Chondrocyte (in vitro differentiated cells): ENCODE measurements around the gene CCNL1. TPM values are rescaled to one million over a fixed set of nuclear protein-coding genes. Genes with fewer than 3 reads are reported as not detected.

Experiments used
- DNase-seq: peaks from one replicate; pipeline ENCODE4 v3.0.0; 2021; ENCODE audit warnings: mixed read lengths, low spot score
- H3K27ac Mint-ChIP-seq: one replicate; pipeline ENCODE4 v1.8.0; 2021; ENCODE audit warnings: mild to moderate bottlenecking, moderate library complexity, mixed read lengths; ENCODE audit not compliant: unreplicated experiment
- H3K27me3 Mint-ChIP-seq: 2 replicates; pipeline ENCODE4 v1.8.0; 2021; ENCODE audit warnings: low read depth, mixed read lengths
- H3K36me3 Mint-ChIP-seq: 2 replicates; pipeline ENCODE4 v1.8.0; 2021; ENCODE audit warnings: low read depth, mixed read lengths
- H3K4me1 Mint-ChIP-seq: 2 replicates; pipeline ENCODE4 v1.8.0; 2021; ENCODE audit warnings: low read depth, mild to moderate bottlenecking, mixed read lengths
- H3K4me3 Mint-ChIP-seq: one replicate; pipeline ENCODE4 v1.8.0; 2021; ENCODE audit warnings: mild to moderate bottlenecking, moderate library complexity, mixed read lengths; ENCODE audit not compliant: unreplicated experiment
- H3K9me3 Mint-ChIP-seq: 2 replicates; pipeline ENCODE4 v1.8.0; 2021; ENCODE audit warnings: low read depth, mixed read lengths
- CTCF ChIP-seq: fragments of 200-600 bp; sonication (generic); IDR thresholded peaks from 2 replicates; pipeline ENCODE4 v1.5.0; 2021; ENCODE audit warnings: antibody characterized with exemption, mild to moderate bottlenecking, moderate library complexity
- total RNA-seq: library from RNA; stranded (reverse); gene quantifications from 3 replicates; pipeline ENCODE4 v1.2.1, GENCODE V29; 2021

The CCNL1 gene
- total RNA-seq, 1 donor from 2014 or later, result 63.9 TPM

DNA sequence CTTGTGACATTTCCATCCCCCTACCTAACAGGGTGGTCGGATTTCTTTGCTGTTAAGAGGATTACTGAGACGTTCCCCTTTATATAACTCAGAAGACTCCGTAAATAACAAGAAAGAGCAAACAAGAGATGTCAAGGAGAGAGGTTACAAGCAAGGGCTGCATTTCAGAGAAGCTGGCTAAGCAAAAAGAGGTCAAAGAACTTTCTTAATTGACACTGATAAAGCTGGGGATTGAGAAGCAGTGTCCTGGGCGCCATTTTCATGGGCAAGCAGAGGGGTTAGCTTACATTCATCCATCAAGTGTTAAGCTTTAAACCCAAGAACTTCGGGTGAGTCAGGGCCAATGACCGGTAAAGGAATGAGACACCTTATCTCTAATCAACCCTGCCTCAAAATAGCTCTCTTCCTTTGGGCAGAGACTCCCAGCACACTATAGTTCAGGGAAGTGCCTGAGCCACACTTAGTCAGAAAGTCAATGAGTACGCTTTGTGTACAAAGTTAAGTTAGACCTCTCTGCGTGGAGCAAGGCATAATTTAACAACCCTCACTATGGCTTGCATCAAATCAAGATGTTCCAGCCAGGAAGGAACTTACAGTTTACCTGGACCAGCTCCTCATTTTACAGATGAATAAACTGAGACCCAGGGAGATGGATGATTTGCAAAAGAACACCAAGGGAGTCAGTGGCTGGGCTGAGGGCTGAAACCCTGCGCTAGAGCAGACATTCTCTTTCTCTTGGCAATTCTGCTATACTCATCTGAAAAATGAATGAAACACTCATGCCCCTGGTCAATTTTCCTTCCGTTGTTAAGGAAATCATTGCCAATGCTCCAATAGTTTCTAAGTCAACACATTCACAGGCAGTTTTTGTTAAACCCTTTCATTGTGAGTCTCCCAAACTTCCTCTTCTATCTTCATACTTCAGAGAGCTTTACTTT lies 44.6 kb downstream of the CCNL1 start:
- Mint-ChIP-seq H3K36me3 (no peaks in the 10 kb centered on the region), H3K27ac (no peak overlapping the region), H3K4me1 (peaks cover 3% of the 10 kb centered on the region), H3K27me3 (no peaks in the 10 kb centered on the region), H3K9me3 (no peaks in the 10 kb centered on the region), H3K4me3 (no peak overlapping the region)
- TF ChIP-seq CTCF, result no peak
- DNase-seq, result no peak

GRCh38 chr3:157113832-157114505 lies 46.0 kb downstream of the CCNL1 start:
- no peaks in the 10 kb centered on the region for H3K36me3 Mint-ChIP-seq
- no peak overlapping the region for H3K27ac Mint-ChIP-seq
- no peaks in the 10 kb centered on the region for H3K9me3 Mint-ChIP-seq
- H3K27me3 Mint-ChIP-seq, result no peaks in the 10 kb centered on the region
- peaks cover 3% of the 10 kb centered on the region for H3K4me1 Mint-ChIP-seq
- DNase-seq, result no peak
- peak; percentile 15 for TF ChIP-seq CTCF
- H3K4me3 Mint-ChIP-seq, result no peak overlapping the region

DNA sequence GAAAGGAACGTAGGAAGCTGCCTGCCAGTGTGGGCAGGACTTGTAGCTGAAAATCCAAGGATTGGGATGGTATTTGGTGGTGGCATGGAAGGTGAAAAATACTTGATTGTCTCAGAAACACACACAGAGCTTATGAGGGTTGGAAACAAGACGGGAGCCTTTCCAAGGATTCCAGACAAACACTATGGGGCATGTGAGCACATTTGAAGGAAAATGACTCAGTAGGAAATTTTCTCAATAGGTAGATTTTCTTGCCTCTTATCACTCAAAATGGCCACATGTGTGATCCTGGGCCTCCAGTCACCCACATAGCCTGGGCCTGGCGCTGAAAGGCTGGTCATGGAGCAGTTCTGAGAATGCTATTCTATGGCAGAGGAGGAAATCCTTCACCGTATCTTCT lies 47.4 kb downstream of the CCNL1 start:
- H3K4me1 Mint-ChIP-seq, result peaks cover 3% of the 10 kb centered on the region
- no peaks in the 10 kb centered on the region for H3K36me3 Mint-ChIP-seq
- H3K9me3 Mint-ChIP-seq, result no peaks in the 10 kb centered on the region
- H3K4me3 Mint-ChIP-seq, result no peak overlapping the region
- H3K27me3 Mint-ChIP-seq, result no peaks in the 10 kb centered on the region
- no peak overlapping the region for H3K27ac Mint-ChIP-seq
- DNase-seq, result no peak
- no peak for TF ChIP-seq CTCF

DNA sequence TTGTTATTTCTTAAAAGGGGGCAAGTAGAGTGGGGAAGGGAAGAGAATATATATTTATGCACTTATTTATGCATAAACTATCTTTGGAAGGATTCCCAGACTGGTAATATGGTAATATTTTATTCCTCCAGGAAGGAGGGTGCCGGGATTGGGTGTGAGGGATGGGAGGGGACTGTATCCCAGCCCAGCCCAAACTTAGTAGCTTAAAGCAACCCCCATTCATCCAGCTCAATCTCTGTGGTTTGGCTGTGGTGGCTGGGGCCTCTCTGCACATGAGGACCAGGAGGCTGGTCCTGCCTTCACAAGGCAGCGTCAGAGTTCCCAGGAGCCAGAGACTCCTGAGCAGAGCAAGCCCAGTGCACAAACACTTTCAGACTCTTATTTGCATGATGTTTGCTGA lies 48.4 kb downstream of the CCNL1 start:
- no peak for DNase-seq
- H3K4me3 Mint-ChIP-seq, result no peak overlapping the region
- no peak overlapping the region for H3K27ac Mint-ChIP-seq
- no peak for TF ChIP-seq CTCF
- H3K27me3 Mint-ChIP-seq, result no peaks in the 10 kb centered on the region
- no peaks in the 10 kb centered on the region for H3K36me3 Mint-ChIP-seq
- peaks cover 3% of the 10 kb centered on the region for H3K4me1 Mint-ChIP-seq
- H3K9me3 Mint-ChIP-seq, result no peaks in the 10 kb centered on the region

DNA sequence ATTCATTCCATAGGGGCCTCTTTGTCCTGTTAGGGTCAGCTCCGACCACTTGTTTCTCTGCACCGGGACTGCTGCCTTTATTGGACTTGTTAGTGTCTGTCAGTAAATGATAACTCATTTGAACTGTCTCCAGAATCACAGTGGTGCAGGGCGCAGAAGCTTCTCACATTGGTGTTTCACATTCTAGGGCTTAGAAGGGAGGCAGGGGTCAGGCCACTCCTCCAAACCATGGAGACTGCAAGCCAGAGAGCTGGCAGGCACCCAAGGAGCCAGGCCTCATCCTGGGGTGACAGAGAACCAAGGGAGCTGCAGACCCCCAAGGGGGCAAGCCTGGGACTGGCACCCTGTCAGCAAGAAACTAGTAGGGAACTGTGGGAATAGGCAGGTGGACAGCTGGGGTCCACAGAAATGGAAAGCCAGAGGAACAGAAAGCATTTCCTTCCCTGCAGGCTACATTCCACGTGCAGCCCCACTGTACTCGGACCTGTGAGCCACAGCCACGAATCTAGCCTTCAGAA lies 49.1 kb downstream of the CCNL1 start:
- no peak for TF ChIP-seq CTCF
- no peaks in the 10 kb centered on the region for H3K9me3 Mint-ChIP-seq
- H3K27ac Mint-ChIP-seq, result no peak overlapping the region
- H3K4me1 Mint-ChIP-seq, result peaks cover 3% of the 10 kb centered on the region
- no peak for DNase-seq
- H3K36me3 Mint-ChIP-seq, result no peaks in the 10 kb centered on the region
- no peaks in the 10 kb centered on the region for H3K27me3 Mint-ChIP-seq
- no peak overlapping the region for H3K4me3 Mint-ChIP-seq
